Stimulated activated CD8-positive, alpha-beta memory T cell treated with anti-CD3 and anti-CD28 coated beads, Interleukin-2, amount 100 ng/mL, for 48 hours (primary cell): ENCODE data around the gene TBL1X.
"Not testable (repeated sequence)": the region's sequence is repeated elsewhere in the genome, so short reads cannot be mapped to it uniquely, and the experiment has no call there.

ENCODE experiments used
- DNase-seq, 2 donors: peaks; one replicate each; pipeline ENCODE4 v3.0.0-alpha.2; 2020; ENCODE audit warnings: low read depth in 2 of 2

TBL1X gene

DNA sequence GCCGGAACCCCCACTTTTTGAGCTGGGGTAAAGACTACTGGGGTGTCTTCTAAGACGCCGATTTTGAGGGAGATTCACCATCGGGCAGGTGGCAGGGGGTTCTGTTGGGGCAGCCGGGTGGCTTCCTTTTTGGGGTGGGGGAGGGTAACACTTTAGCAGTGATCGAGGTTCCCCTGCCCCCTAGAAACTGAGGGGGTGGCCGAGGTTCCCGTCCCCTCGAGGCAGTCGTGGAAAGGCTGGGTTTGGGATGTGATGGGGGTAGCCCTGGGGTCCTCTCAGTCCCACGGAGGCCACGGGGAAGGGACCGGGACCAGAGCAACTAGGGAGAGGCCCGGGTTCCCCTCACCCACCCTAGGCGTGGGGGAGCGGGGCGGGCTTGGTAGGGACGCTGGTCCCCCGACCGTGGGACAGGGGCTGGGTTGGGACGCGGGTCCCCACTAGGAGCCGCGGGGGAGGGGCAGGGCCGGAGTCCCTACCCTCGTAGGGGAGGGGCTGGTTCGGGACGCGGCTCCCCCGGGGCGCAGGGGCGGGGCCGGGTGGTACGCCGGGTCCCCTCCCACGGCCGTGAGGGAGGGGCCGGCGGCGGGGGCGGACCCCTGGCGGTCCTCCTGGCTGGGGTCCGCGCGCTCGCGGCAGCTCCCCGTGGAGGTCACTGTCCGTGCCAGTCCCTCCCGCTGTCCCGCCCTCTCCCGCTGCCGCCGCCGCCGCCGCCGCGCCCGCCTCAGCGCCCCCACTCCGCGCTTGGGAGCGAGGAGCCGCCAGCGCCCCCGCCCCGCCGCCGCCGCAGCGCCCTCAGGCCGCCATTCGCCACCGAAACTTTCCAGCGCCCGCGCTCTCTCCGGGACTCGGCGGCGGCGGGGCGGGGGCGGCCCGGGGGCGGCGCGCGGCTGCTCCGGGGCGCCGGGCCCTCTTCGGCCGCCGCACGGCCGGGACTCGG lies at the start of gene TBL1X:
Gene TBL1X (plus strand): TSS at position 624 of the 937 bp plus-strand sequence. CDS start 188,529 bp downstream, outside the sequence.
- DNase-seq, result peak in 1 of 2 donors; percentile 51

DNA sequence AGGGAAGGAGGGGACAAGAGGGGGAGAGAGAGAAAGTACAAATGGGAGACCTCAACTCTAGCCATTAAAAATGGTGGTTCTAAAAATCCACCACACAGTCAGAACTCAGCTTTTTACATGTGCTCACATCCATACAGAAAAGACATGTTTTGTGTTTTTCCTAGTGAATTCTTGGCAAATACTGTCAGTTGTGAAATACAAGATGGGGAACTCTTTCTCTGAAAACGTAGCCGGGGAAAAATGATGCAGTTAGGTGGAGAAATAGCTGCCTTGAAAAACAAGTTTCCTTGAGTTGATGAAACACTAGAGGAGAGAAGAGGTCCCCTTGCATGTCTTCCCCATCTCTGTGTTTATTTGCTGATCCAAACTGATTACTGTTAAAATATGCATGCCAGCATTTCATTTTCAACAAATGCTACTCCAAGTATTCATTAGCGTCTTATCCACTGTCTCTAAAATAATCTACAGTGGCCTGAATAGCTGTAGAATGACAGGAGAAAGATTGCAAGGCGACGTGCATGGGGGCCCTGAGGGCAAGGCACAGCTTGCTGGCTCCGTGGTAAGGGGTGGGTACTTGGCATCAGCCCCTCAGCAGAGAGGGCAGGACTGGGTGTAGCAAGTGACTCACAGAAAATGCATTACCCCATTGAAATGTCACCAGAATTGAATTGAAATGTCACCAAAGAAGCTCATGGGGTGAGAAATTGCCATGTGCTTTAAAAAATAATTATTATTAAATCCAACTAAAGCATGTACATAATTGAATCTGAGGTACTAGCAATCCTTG lies 48.1 kb upstream of the TBL1X start:
- DNase-seq, result no peak

GRCh38 chrX:9418262-9418661 lies 46.6 kb upstream of the TBL1X start:
- no peak for DNase-seq

DNA sequence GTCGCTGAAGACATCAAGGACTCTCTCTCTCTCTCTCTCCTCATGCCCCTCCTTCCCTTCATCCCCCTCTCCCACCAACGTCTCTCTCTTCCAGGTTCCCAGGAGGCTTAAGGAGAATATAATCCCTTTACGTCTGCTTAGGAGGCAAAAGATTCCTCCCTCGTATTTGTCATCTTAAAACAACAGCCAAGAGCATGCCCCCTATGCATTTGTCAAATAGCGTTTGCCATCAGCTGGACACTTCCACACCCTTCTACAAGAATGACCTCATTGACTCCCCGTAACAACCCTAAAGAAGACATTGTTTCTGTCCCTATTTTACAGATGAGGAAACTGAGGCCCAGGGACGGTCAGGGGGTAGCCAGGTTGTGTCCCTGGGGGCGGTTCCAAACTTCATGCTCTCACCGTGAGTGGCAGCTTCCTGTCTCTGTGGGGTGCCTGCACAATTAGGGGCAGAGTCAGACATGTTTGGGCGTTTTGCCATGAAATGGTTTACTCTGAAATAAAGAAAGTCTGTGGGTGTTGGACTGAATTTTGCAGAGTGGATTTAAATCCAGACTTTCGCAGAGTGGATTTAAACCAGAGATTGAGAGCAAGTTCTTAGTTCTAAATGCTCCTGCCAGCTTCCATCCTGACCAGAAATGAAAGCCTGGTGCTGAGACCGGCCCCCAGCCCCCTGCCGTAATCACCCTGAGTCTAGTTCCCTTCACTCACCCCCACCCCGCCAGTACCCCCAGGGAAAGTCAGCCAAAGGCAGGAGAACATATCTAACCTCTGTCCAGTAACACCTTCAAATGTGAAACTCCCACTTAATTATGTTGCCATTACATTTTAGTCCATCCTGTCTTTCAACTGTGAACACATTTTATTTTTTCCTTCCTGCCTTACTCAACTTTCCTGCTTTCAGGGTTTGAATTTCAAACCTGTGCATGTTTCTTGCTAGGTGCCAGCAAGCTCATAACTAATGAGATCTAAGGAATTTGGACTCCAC lies 44.3 kb upstream of the TBL1X start:
- DNase-seq, result no peak

- no peak for DNase-seq
Measured at GRCh38 chrX:9429767-9430166, 35.1 kb upstream of the TBL1X start.

GRCh38 chrX:9430346-9430921 lies 34.4 kb upstream of the TBL1X start:
- no peak for DNase-seq

DNA sequence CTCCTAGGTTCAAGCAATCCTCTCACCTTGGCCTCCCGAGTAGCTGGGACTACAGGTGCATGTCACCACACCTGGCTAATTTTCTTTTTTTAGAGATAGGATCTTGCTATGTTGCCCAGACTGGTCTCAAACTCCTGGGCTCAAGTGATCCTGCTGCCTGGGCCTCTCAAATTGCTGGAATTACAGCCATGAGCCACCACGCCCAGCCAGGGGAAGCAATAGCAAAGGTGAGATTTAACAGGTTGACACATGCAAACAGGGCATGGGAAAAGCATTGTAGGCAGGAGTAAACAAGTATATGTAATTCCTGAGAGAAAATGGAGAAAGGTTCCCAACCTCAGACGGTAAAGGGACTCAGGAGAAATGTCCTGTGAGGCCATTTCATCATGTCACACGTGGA lies 33.6 kb upstream of the TBL1X start:
- no peak for DNase-seq

DNA sequence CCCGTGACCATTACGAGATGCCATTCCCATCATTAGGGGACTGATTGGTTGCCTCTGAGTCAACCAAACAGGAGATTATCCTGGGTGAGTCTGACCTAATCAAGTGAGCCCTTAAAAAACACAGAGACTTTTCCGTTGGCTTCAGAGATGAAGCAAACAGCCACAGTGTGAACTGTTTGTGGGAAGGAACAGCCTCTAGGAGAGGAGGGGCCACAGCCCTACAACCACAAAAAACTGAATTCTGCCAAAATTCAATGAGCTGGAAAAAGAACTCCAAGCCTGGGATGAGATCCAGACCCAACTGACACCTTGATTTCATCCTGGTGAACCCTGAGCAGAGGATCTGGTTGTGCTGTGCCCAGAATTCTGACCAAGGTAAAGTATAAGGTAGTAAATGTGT lies 31.3 kb upstream of the TBL1X start:
- DNase-seq, result no peak

GRCh38 chrX:9434051-9434550 lies 30.8 kb upstream of the TBL1X start:
- DNase-seq, result no peak

DNA sequence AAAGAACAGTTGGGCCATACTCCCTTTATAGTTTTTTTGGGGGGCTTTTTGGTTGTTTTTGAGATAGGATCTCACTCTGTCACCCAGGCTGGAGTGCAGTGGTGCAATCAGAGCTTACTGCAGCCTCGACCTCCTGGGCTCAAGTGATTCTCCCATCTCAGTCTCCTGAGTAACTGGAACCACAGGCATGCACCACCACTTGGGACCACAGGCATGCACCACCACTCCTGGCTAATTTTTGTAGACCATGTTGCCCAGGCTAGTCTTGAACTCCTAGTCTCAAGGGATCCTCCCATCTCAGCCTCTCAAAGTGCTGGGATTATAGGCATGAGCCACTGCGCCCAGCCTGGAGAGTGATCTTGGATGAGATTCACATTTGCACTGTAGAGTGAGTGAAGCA lies 29.8 kb upstream of the TBL1X start:
- DNase-seq, result not testable (repeated sequence)

- DNase-seq, result no peak
Measured at GRCh38 chrX:9436812-9437211, 28.0 kb upstream of the TBL1X start.

- no peak for DNase-seq
Measured at GRCh38 chrX:9438933-9439494, 25.8 kb upstream of the TBL1X start.

DNA sequence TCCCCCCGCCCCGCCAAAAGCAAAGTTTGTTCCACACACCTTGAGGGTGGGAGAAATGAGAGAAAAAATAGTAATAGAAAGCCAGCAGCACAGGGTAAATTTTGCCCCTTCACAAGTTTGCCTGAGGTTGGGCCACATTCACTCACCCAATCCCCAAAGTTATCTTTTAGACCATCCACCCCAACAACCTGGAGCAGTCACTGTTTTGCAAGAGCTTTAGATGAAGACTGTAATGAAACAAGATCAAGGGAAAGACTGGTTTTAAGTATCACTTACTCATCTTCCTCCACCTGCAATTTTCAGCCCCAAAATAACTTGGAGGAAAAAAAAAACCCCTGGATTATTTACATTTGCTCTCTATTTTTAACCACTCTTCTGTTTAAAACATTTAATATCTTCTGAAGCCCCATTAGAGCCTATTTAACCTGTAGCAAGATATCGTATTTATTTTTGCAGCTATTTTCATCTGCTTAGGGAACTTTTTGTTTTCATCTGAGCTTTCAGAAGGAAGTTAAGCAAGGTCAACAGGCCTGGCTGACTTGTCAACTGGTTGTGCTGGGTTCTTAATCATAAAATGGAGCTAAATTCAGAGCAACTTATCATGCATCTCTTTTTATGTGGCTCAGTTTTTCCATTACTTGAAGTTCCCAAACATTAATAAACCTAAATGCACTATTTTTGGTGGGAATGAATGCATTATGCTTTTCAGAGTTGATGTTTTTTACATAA lies 24.6 kb upstream of the TBL1X start:
- no peak for DNase-seq

DNA sequence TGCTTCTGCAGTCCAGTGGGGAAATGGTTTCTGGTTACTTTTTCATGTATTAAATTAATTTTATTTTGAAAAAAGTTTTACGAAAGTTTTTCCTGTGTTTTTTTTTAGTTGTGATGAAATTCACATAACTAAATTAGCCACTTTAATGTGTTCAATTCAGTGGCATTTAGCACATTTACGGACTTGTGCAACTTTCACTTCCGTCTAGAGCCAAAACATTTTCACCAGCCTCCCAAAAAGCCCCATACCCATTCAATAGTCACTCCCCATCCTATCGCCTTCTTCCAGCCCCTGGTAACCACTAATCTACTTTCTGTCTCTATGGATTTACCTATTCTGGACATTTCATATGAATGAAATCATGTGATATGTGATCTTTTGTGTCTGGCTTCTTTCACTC lies 22.8 kb upstream of the TBL1X start:
- DNase-seq, result no peak

- no peak for DNase-seq
Measured at GRCh38 chrX:9443327-9443726, 21.5 kb upstream of the TBL1X start.

DNA sequence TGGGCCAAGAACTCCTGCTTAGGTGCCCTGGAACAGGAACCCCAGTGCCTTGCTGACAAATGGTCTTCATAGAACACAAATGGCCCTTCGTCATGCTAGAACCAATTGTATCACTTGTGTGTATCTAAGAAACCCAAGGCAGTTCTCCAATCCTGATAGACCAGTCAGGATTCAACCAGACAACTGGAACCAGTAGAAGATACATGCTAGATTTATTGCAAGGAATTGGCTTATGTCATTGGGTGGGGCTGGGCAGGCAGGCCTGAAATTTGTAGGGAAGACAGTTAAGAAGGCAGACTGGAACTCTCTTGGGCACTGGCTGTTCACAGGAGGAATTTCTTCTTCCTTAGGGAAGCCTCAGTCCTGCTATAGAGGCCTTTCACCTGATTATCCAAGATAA lies 17.0 kb upstream of the TBL1X start:
- DNase-seq, result no peak

DNA sequence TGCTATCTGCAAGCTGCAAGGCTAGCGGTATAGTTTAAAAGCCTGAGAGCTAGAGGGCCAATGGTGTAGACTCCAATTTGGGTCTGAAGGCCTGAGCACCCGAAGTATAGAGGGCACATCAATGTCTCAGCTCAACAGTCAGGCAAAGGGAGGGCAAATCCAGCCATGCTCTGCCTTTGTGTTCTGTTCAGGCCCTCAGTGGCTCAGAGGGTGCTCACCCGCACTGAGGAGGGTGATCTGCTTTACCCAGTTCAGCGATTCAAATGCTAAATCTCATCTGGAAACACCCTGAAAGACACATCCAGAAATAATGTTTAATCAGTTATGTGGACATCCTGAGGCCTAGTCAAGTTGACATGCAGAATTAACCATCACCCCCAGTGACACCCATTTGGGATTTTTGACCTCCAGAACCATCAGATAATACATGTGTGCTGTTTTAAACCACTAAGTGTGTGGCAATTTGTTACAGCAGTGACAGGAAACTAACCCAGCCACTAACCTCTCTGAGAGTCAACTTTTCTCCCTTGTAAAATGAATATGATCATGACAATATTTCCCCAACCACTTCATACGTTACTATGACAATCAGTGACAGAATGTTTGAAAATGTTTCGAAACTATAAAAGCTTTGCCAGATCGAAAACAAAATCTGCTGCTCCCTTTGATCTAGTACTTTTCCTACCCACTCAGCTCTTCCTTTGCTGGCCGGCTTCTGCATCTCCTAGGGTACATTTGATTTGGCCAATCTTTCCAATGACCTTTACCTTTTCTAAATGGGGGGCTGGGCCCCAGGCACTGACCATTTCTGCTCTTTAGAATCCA lies 8.4 kb upstream of the TBL1X start:
- no peak for DNase-seq

- DNase-seq, result not testable (repeated sequence)
Measured at GRCh38 chrX:9458034-9458433, 6.8 kb upstream of the TBL1X start.

GRCh38 chrX:9458516-9459078 lies 6.3 kb upstream of the TBL1X start:
- DNase-seq, result no peak
